Stimulated activated naive CD8-positive, alpha-beta T cell treated with anti-CD3 and anti-CD28 coated beads, Interleukin-15, Interleukin-2, amounts not matched to agents 100 U/mL and 50 U/mL, for 24 hours (primary cell): ENCODE measurements around the gene FYCO1.

Experiments
- ATAC-seq: fragments of 150-1000 bp; cut with Tn5 transposase; one replicate; pipeline ENCODE4 v1.10.0; 2021
- DNase-seq: peaks from one replicate; pipeline ENCODE4 v3.0.0; 2021

FYCO1 gene

GRCh38 chr3:45965253-45965652, 30.4 kb downstream of the FYCO1 start:
- DNase-seq, result peak; percentile 31
- peak; percentile 30 for ATAC-seq

GRCh38 chr3:45964139-45964538, 31.5 kb downstream of the FYCO1 start:
- DNase-seq, result peak; percentile 58

DNA sequence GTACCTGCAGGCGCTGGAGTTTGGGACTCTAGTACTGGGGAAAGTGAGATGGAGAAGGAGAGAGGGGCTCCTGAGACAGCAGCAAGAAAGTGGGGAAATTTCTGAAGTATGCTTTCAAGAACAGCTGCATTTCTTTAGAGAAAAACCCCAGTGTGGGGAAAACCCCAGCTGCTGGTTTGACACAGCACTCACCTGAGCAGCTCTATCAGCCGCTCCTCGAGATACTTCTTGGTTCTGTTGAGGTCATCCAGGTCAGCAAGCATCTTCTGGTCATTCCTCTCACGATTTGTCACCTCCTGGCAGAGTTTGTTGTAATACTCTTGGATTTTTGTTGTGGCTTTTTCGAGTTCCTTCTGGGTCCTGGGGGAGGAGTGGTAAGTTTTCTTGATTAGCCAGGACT, 33.6 kb downstream of the FYCO1 start:
- DNase-seq (no peak), ATAC-seq (no peak)

More at GRCh38 chr3:45964139-45964538, 31.5 kb downstream of the FYCO1 start:
- ATAC-seq, result peak; percentile 82

- ATAC-seq (no peak), DNase-seq (no peak)
Measured at GRCh38 chr3:45960289-45960688, 35.3 kb downstream of the FYCO1 start.

DNA sequence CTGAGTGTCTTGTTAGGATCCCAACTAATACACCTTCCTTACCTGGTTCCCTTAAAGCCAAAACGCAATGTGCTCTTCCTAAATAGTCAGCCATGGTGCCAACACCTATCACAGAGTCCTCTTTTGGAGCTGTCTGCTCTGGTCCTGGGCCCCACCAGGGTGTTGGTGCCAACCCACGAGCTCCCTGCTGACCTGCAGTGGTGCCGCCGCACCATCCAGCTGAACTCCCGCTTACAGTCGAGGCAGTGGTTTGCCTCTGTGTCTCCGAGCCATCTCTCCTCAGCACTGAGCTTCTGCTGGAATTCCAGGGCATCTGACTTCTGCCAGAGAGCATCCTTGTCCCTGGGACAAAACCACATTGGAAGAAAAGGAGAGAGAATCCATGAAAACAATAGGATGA, 36.4 kb downstream of the FYCO1 start:
- DNase-seq (no peak), ATAC-seq (no peak)

DNA sequence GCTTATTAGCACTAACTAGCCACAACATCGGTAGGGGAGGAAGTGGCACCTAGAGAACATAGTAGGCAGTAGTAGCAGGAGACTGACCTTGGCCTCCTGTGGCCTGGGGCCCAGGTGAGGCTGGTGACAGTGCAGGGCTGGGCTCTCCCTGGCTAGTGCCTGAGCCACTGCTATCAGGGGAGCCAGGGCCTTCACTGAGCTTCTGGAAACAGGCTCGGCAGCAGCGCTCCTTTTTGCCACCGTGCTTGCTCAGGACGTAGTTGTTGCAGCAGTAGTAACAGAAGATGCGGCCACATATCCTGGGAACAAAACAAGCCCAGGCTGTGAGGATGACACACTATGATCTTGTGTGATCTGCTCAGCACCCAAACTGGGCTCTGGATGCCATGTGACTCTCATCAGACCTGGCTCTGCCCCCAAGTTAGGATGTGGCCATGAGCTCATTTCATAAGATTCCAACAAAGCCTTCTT, 37.3 kb downstream of the FYCO1 start:
- no peak for DNase-seq
- ATAC-seq, result no peak

- ATAC-seq (no peak), DNase-seq (no peak)
Measured at GRCh38 chr3:45957586-45957985, 38.0 kb downstream of the FYCO1 start.

GRCh38 chr3:45955706-45956105, 39.9 kb downstream of the FYCO1 start:
- DNase-seq, result no peak
- peak; percentile 67 for ATAC-seq

- ATAC-seq, result no peak
- no peak for DNase-seq
Measured at GRCh38 chr3:45955017-45955647, 40.5 kb downstream of the FYCO1 start.

GRCh38 chr3:45954306-45954705, 41.3 kb downstream of the FYCO1 start:
- ATAC-seq (no peak), DNase-seq (no peak)

- DNase-seq (no peak), ATAC-seq (no peak)
Measured at GRCh38 chr3:45953536-45953935, 42.1 kb downstream of the FYCO1 start.

GRCh38 chr3:45952456-45952855, 43.2 kb downstream of the FYCO1 start:
- DNase-seq (no peak), ATAC-seq (no peak)

GRCh38 chr3:45951946-45952345, 43.7 kb downstream of the FYCO1 start:
- ATAC-seq, result no peak
- DNase-seq, result no peak

GRCh38 chr3:45950686-45951600, 44.7 kb downstream of the FYCO1 start:
- ATAC-seq (peak; percentile 75), DNase-seq (peak; percentile 67)

DNA sequence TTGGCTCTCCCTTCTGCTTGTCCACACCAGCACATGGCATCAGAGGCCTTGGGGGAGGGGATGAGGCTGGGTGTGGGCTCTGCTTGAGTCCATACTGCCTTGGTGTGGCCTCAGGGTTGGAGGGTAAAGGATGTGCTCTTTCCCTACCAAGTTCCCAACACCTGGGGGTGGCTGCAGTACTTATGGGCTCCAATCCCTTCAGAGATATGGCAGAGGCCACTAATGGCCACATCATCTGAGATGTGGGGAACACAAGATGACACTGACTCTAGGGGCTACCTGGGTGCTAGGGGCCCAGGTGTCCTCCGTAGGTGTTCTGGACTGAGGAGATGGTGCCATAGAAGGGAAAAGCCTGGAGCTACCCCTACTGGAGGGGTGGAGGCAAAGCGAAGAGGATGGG, 45.5 kb downstream of the FYCO1 start:
- no peak for DNase-seq
- ATAC-seq, result no peak

DNA sequence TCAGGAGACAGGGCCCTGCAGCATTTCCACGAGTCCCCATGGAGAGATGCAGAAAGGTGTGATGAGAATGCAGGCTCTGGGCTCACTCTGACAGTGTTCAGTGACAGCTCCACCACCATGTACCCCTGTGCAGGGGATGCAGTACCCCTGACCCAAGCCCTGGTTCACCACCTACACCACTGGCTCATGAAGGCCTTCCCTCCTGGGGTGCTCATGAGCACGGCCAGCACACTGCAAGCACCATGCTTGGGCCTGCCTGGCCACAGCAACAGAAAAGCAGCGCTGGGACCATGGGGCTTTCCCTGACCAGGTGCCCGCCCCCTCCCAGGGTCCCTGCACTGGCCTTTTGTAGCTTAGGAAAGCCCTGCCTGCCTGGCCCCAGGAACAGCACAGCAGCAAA, 46.2 kb downstream of the FYCO1 start:
- no peak for DNase-seq
- ATAC-seq, result no peak

- ATAC-seq, result no peak
- DNase-seq, result no peak
Measured at GRCh38 chr3:45948881-45949280, 46.7 kb downstream of the FYCO1 start.

- DNase-seq (no peak), ATAC-seq (no peak)
Measured at GRCh38 chr3:45948311-45948781, 47.3 kb downstream of the FYCO1 start.

GRCh38 chr3:45947361-45947760, 48.3 kb downstream of the FYCO1 start:
- DNase-seq (no peak), ATAC-seq (no peak)

GRCh38 chr3:45946875-45947274, 48.7 kb downstream of the FYCO1 start:
- DNase-seq (no peak), ATAC-seq (no peak)

- DNase-seq (no peak), ATAC-seq (no peak)
Measured at GRCh38 chr3:45946307-45946706, 49.3 kb downstream of the FYCO1 start.

GRCh38 chr3:45944830-45945620, 50.6 kb downstream of the FYCO1 start:
- ATAC-seq, result no peak
- DNase-seq, result no peak
